GM19463 (cell line): ENCODE data around the gene PLPP3.

Experiments used
- ATAC-seq: cut with Tn5 transposase; IDR thresholded peaks from one replicate; pipeline ENCODE4 v1.9.1; 2021; ENCODE audit warnings: mild to moderate bottlenecking, moderate library complexity; ENCODE audit not compliant: unreplicated experiment

Gene PLPP3

GRCh38 chr1:56525489-56526041, 53.8 kb downstream of the PLPP3 start:
- peak; percentile 81 for ATAC-seq

GRCh38 chr1:56524263-56524662, 55.1 kb downstream of the PLPP3 start:
- ATAC-seq, result no peak

GRCh38 chr1:56522680-56523079, 56.7 kb downstream of the PLPP3 start:
- ATAC-seq, result no peak

GRCh38 chr1:56520016-56520601, 59.3 kb downstream of the PLPP3 start:
- ATAC-seq, result no peak

- ATAC-seq, result no peak
Observed at GRCh38 chr1:56517404-56518130, 61.8 kb downstream of the PLPP3 start.

GRCh38 chr1:56516539-56517252, 62.7 kb downstream of the PLPP3 start:
- peak; percentile 81 for ATAC-seq

GRCh38 chr1:56515898-56516538, 63.3 kb downstream of the PLPP3 start:
- ATAC-seq, result no peak

GRCh38 chr1:56512724-56513494, 66.5 kb downstream of the PLPP3 start:
- ATAC-seq, result no peak

GRCh38 chr1:56511766-56512165, 67.6 kb downstream of the PLPP3 start:
- ATAC-seq, result no peak

GRCh38 chr1:56511364-56511763, 68.0 kb downstream of the PLPP3 start:
- no peak for ATAC-seq

GRCh38 chr1:56510642-56511021, 68.7 kb downstream of the PLPP3 start:
- no peak for ATAC-seq

GRCh38 chr1:56509713-56510641, 69.4 kb downstream of the PLPP3 start:
- no peak for ATAC-seq

GRCh38 chr1:56508523-56508983, 70.8 kb downstream of the PLPP3 start:
- ATAC-seq, result no peak

GRCh38 chr1:56507925-56508522, 71.3 kb downstream of the PLPP3 start:
- ATAC-seq, result no peak

GRCh38 chr1:56506951-56507491, 72.3 kb downstream of the PLPP3 start:
- no peak for ATAC-seq

GRCh38 chr1:56505792-56506743, 73.3 kb downstream of the PLPP3 start:
- no peak for ATAC-seq

- no peak for ATAC-seq
Observed at GRCh38 chr1:56502700-56503245, 76.6 kb downstream of the PLPP3 start.
